HG03565 (cell line): ENCODE measurements around the gene USP25.

ENCODE experiments used
- ATAC-seq: cut with Tn5 transposase; IDR thresholded peaks from one replicate; pipeline ENCODE4 v1.9.1; 2021; ENCODE audit warnings: mild to moderate bottlenecking, moderate library complexity; ENCODE audit not compliant: unreplicated experiment

USP25 gene

DNA sequence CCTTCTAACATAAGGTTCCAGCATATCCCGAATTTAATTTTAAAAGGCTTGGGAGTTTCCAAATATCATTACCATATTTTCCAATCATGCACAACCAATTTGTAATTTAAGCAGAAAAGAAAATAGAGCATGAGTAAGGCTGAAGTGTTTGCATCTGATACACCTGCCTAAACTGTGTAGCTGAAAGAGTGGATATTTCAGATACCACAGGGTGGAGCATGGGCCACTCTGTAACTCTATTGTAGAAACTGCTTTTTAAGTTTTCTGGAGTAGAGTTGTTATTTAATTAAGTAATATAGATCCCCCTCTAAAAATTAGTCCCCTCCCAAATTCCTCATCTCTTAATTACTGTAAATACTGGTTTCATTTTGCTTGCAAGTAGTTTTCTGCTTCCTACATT is 199.8 kb downstream of the USP25 start:
- ATAC-seq, result no peak
